Measurements from ENCODE around the gene AGPS.

DNA sequence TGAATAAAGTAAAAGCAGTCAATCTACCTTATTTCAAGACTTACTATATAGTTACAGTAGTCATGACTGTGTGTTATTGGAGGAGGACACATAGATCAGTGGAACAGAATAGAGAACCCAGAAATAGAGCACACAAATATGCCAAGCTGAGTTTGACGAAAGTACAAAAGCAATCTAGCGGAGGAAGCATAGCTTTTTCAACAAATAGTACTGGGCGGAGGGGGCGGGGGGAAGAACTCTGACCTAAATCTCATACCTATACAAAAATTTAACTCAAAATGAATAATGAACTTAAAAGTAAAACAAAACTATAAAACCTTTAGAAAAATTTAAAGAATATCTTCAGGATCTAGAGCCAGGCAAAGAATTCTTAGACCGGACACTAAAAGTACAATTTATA lies 139.1 kb downstream of the AGPS start:
- TF ChIP-seq CTCF (IDR thresholded peaks at IDR 0.05; ENCODE audit: borderline replicate concordance, extremely low read depth, low read length, poor library complexity, severe bottlenecking) = no peak
- no peak for TF ChIP-seq EZH2 (IDR thresholded peaks at IDR 0.05; ENCODE audit: borderline replicate concordance, low read depth, low read length, severe bottlenecking)

All from DND-41 (cell line).